WTC11 (cell line): Measurements from ENCODE around the gene DUSP1. TPM values are rescaled to one million over a fixed set of nuclear protein-coding genes. Genes with fewer than 3 reads are reported as not detected.

ENCODE experiments used
- ATAC-seq: fragments of 200-7000 bp; cut with Tn5 transposase; 2 replicates; pipeline ENCODE4 v1.10.0; 2021; ENCODE audit warnings: mild to moderate bottlenecking, moderate library complexity
- CTCF ChIA-PET: fragments of 300-600 bp; sonication (Branson Sonifier 250); formaldehyde crosslinking; loops from one replicate; lab custom pipeline; 2021; ENCODE audit warnings: antibody characterized with exemption; lab: Charles Lee
- POLR2A ChIA-PET: fragments of 350-600 bp; sonication (Branson Sonifier 250); formaldehyde crosslinking; loops from one replicate; lab custom pipeline; 2021; ENCODE audit warnings: antibody characterized with exemption; lab: Charles Lee
- DNase-seq: peaks from one replicate; pipeline ENCODE4 v3.0.0; 2021; ENCODE audit warnings: low spot score
- H3K27ac Mint-ChIP-seq: 2 replicates; pipeline ENCODE4 v1.8.0; 2021; ENCODE audit warnings: mixed read lengths
- H3K27me3 Mint-ChIP-seq: 2 replicates; pipeline ENCODE4 v1.8.0; 2021; ENCODE audit warnings: low read depth, mild to moderate bottlenecking, moderate library complexity, mixed read lengths
- H3K36me3 Mint-ChIP-seq: 2 replicates; pipeline ENCODE4 v1.8.0; 2021; ENCODE audit warnings: mixed read lengths
- H3K4me1 Mint-ChIP-seq: 2 replicates; pipeline ENCODE4 v1.8.0; 2022; ENCODE audit warnings: mixed read lengths
- H3K4me3 Mint-ChIP-seq: 2 replicates; pipeline ENCODE4 v1.8.0; 2021; ENCODE audit warnings: mild to moderate bottlenecking, moderate library complexity, mixed read lengths
- H3K9me3 Mint-ChIP-seq: 2 replicates; pipeline ENCODE4 v1.8.0; 2021; ENCODE audit warnings: mixed read lengths
- ATF3 ChIP-seq: sonication (generic); formaldehyde crosslinking; conservative IDR thresholded peaks from 2 replicates; pipeline ENCODE4 v1.8.1; 2022; ENCODE audit warnings: mild to moderate bottlenecking, missing genetic modification reagents
- ATF6 ChIP-seq: sonication (generic); formaldehyde crosslinking; IDR thresholded peaks from 2 replicates; pipeline ENCODE4 v1.8.1; 2023; ENCODE audit warnings: mild to moderate bottlenecking, missing genetic modification reagents
- CDX4 ChIP-seq: fragments of 250-450 bp; sonication (Bioruptor Pico); IDR thresholded peaks from 2 replicates; pipeline ENCODE4 v1.9.0; 2021; ENCODE audit warnings: moderate library complexity, mild to moderate bottlenecking, inconsistent platforms, borderline replicate concordance
- EMX1 ChIP-seq: fragments of 250-450 bp; sonication (Bioruptor Pico); IDR thresholded peaks from 2 replicates; pipeline ENCODE4 v1.8.0; 2021; ENCODE audit warnings: mild to moderate bottlenecking
- ERG ChIP-seq: fragments of 250-450 bp; sonication (Bioruptor Pico); IDR thresholded peaks from 2 replicates; pipeline ENCODE4 v1.8.0; 2021; ENCODE audit warnings: mild to moderate bottlenecking
- ESRRA ChIP-seq: sonication (generic); formaldehyde crosslinking; IDR thresholded peaks from 2 replicates; pipeline ENCODE4 v1.8.1; 2022; ENCODE audit warnings: mild to moderate bottlenecking, missing genetic modification reagents, borderline replicate concordance
- ETV6 ChIP-seq: sonication (generic); formaldehyde crosslinking; IDR thresholded peaks from 2 replicates; pipeline ENCODE4 v1.8.1; 2022; ENCODE audit warnings: mild to moderate bottlenecking, missing genetic modification reagents
- FOXJ3 ChIP-seq: sonication (generic); formaldehyde crosslinking; IDR thresholded peaks from 2 replicates; pipeline ENCODE4 v1.9.0; 2021; ENCODE audit warnings: missing genetic modification reagents, mild to moderate bottlenecking, borderline replicate concordance
- FOXP4 ChIP-seq: sonication (generic); formaldehyde crosslinking; IDR thresholded peaks from 2 replicates; pipeline ENCODE4 v1.8.0; 2022; ENCODE audit warnings: mild to moderate bottlenecking, missing genetic modification reagents
- HMGA2 ChIP-seq: fragments of 250-450 bp; sonication (Bioruptor Pico); IDR thresholded peaks from 2 replicates; pipeline ENCODE4 v1.4.0; 2021; ENCODE audit warnings: mild to moderate bottlenecking, moderate library complexity
- JUN ChIP-seq: sonication (generic); formaldehyde crosslinking; IDR thresholded peaks from 2 replicates; pipeline ENCODE4 v1.8.0; 2023; ENCODE audit warnings: mild to moderate bottlenecking, missing genetic modification reagents
- MXD4 ChIP-seq: fragments of 250-450 bp; sonication (Bioruptor Pico); IDR thresholded peaks from 2 replicates; pipeline ENCODE4 v1.8.0; 2021; ENCODE audit warnings: mild to moderate bottlenecking, moderate library complexity, borderline replicate concordance
- NFE2L1 ChIP-seq: sonication (generic); formaldehyde crosslinking; IDR thresholded peaks from 2 replicates; pipeline ENCODE4 v1.8.1; 2023; ENCODE audit warnings: missing genetic modification reagents
- NFYB ChIP-seq: sonication (generic); formaldehyde crosslinking; conservative IDR thresholded peaks from 2 replicates; pipeline ENCODE4 v1.8.0; 2022; ENCODE audit warnings: low read depth, missing genetic modification reagents
- NR1H2 ChIP-seq: sonication (generic); formaldehyde crosslinking; IDR thresholded peaks from 2 replicates; pipeline ENCODE4 v1.9.0; 2021; ENCODE audit warnings: mild to moderate bottlenecking, moderate library complexity, missing genetic modification reagents
- PRDM15 ChIP-seq: sonication (generic); formaldehyde crosslinking; IDR thresholded peaks from 2 replicates; pipeline ENCODE4 v1.8.0; 2022; ENCODE audit warnings: missing genetic modification reagents
- RELA ChIP-seq: sonication (generic); formaldehyde crosslinking; IDR thresholded peaks from 2 replicates; pipeline ENCODE4 v1.8.1; 2022; ENCODE audit warnings: missing genetic modification reagents, mild to moderate bottlenecking, borderline replicate concordance
- ZBTB43 ChIP-seq: sonication (generic); formaldehyde crosslinking; IDR thresholded peaks from 2 replicates; pipeline ENCODE4 v1.8.1; 2023; ENCODE audit warnings: mild to moderate bottlenecking, missing genetic modification reagents
- ZNF138 ChIP-seq: sonication (generic); formaldehyde crosslinking; conservative IDR thresholded peaks from 2 replicates; pipeline ENCODE4 v1.8.1; 2022; ENCODE audit warnings: mild to moderate bottlenecking, moderate library complexity, missing genetic modification reagents
- ZNF396 ChIP-seq: fragments of 250-450 bp; sonication (Bioruptor Pico); IDR thresholded peaks from 2 replicates; pipeline ENCODE4 v1.8.0; 2021; ENCODE audit warnings: mild to moderate bottlenecking, moderate library complexity, borderline replicate concordance
- ZNF671 ChIP-seq: fragments of 250-450 bp; sonication (Bioruptor Pico); IDR thresholded peaks from 2 replicates; pipeline ENCODE4 v1.8.0; 2021; ENCODE audit warnings: mild to moderate bottlenecking
- total RNA-seq: library from RNA; stranded (reverse); gene quantifications from 3 replicates; pipeline ENCODE4 v1.2.3, GENCODE V29; 2021

Gene DUSP1
- total RNA-seq, 1 experiment from 2014 or later: 9.5 TPM

- TF ChIP-seq RELA (CRISPR knock-in tag) (no peak), FOXJ3 (CRISPR knock-in tag) (no peak), JUN (CRISPR knock-in tag) (no peak)
Observed at GRCh38 chr5:172720655-172721054, 50.3 kb downstream of the DUSP1 start (continued).

- Mint-ChIP-seq H3K36me3 (no peaks in the 10 kb centered on the region), H3K9me3 (no peaks in the 10 kb centered on the region), H3K27ac (no peak overlapping the region), H3K4me1 (peaks cover 2% of the 10 kb centered on the region; the same call in 1 of the 2 replicates), H3K4me3 (no peak overlapping the region), H3K27me3 (peaks cover 25% of the 10 kb centered on the region)
- no peak for DNase-seq
- CTCF ChIA-PET: interaction anchor here (1.9 kb wide), 1 partner anchor 53 kb away, joined by 12 read pairs; the partner anchor contains the start of gene DUSP1
- ATAC-seq: no peak
- POLR2A ChIA-PET: no interaction called here
- TF ChIP-seq ZBTB43 (CRISPR knock-in tag) (no peak), ZNF396 (no peak), NFYB (CRISPR knock-in tag) (no peak), ESRRA (CRISPR knock-in tag) (no peak), HMGA2 (CRISPR knock-in tag) (no peak), JUN (CRISPR knock-in tag) (no peak), EMX1 (no peak), PRDM15 (CRISPR knock-in tag) (no peak), CDX4 (CRISPR knock-in tag) (no peak), ZNF671 (CRISPR knock-in tag) (no peak), ERG (CRISPR knock-in tag) (no peak), NFE2L1 (no peak), MXD4 (CRISPR knock-in tag) (no peak), NR1H2 (no peak), ATF6 (no peak), ZNF138 (CRISPR knock-in tag) (no peak), ATF3 (CRISPR knock-in tag) (no peak), ETV6 (no peak), FOXP4 (CRISPR knock-in tag) (no peak)
- TF ChIP-seq, all 79 proteins: peak for 0
Observed at GRCh38 chr5:172719211-172719610, 51.8 kb downstream of the DUSP1 start.
